GM18508 (cell line): ENCODE data around the gene TSEN34.
"Not testable (repeated sequence)": the region's sequence is repeated elsewhere in the genome, so short reads cannot be mapped to it uniquely, and the experiment has no call there.

ENCODE experiments used
- ATAC-seq: cut with Tn5 transposase; IDR thresholded peaks from one replicate; pipeline ENCODE4 v1.9.1; 2021; ENCODE audit warnings: moderate number of reproducible peaks; ENCODE audit not compliant: insufficient read depth, unreplicated experiment

TSEN34 gene

DNA sequence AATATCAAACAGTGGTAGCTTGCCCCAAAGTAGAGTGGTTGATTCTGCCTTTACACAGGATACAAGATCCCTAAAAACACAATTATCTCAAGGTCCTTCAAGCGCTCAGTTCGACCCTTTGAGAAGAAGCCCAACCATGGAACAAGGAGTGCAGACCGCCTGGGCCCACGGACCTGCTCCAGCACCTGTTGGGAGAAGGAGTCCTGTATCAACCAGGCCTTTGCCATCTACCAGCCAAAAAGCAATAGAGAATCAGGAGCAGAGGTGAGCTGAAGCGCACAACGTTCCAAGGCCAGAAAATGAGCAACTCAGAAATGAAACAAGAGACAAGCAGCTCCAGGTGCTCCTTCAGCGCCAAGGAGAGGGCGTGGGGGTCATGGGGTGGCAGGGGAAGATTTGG lies 38.0 kb downstream of the TSEN34 start:
- ATAC-seq, result no peak

DNA sequence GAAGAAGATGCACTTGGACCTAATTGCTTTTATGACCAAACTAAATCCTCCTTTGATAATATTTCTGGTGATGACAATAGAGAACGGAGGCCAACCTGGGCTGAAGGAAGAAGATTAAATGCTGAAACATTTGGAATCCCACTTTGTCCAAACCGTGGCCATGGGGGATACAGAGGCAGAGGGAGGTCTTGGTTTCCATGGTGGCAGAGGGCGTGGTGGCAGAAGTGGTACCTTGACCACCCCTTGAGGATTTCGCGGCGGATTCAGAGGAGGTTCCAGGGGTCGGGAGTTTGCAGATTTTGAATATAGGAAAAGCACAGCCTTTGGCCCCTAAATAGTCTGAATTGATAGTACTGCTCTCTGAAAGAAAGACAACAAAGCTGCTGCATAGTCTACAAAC lies 38.9 kb downstream of the TSEN34 start:
- no peak for ATAC-seq

DNA sequence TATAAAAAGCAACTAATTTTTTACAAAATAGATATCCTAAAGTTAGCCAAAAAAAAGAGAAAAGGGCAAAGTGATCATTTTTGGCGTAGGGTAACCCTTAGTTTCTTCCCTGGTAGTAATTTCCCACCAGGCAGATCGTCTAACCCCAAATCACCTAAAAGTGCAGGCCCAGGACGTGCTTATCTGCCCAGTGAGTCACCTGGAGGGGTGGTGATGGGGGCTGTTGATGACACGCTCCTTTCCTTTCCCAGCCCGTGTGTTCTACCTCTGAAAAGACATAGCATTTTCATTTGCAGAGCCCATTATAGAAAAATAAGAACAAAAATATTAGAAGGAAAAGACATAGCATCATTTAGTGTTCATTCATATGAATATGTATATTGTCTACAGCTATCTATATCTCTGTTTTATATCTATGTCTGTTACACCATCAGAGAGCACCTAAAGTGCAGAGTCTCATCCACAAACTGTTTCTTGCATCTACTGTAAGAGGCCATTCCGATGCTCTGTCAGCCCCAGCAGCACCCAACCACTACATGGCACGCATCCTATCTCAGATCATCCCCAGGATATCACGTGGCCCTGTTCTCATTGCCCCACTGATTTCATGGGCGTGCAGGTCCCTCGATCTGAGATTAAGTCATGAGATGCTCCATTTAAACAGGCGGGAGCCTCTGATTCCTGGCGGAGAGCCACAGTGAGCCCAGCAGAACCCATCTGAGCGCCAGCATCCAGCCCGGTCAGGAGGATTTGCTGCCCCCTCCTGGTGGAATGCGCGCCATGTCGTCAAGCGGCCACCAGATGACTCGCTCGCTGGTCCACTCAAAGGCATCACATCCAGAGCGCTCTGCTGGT lies 40.2 kb downstream of the TSEN34 start:
- no peak for ATAC-seq

DNA sequence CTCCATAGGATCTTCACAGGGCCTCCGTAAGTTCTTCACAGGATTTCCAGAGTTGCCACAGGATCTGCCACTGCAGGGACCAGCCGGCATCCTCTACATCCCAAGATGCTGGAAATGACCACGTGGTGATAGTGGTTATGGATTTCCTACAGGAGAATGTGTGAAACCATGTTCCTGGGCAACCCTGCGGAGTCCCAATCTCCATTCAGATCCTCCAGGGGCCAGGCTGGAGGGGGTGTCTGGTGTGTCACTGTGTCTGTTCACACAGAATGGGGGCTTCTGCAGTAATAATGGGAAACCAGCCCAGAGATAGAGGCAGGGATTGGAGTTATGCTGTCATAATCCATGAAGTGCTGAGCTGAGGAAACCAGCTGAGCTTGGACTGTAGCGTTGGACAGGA lies 42.8 kb downstream of the TSEN34 start:
- ATAC-seq, result no peak

DNA sequence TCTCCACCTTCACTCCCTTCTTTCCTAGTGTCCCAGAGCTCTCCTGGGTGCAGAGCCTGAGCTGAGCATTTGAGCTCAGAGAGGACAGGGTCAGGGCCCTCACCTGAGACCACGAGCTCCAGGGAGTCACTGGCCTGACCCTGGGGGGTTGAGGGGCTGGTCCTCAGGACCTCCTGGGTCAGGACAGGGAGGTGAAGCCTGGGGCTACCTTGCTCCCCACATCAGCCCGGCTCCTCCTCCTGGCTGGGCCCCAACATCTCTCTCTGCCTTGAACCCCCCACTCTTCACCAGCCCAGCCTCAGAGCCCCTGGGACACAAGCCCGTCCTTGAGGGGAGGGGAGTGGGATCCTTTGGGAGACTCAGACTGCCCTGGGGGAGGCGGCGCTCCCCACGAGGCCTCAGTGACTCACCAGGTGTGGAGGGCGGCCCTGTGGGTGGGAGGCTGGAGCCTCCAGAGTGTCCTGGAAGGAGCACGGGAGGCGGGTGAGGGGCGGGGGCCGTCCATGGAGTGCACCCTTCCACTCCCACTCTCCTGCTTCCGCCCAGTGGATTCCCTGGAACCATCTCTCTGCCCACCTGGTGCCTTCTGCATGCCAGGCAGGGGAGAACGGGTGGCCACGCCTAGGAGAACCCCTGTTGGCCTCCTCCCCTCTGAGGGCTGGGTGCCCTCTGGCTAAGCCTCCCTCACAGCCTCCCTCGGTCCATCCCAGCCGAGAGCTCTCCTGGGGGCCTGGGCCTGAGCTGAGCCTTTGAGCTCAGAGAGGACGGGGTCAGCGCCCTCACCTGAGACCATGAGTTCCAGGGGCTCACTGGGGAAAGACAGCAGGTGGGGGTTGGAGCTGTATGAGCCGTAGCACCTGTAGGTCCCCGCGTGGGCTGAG lies 48.6 kb downstream of the TSEN34 start:
- ATAC-seq, result not testable (repeated sequence)

DNA sequence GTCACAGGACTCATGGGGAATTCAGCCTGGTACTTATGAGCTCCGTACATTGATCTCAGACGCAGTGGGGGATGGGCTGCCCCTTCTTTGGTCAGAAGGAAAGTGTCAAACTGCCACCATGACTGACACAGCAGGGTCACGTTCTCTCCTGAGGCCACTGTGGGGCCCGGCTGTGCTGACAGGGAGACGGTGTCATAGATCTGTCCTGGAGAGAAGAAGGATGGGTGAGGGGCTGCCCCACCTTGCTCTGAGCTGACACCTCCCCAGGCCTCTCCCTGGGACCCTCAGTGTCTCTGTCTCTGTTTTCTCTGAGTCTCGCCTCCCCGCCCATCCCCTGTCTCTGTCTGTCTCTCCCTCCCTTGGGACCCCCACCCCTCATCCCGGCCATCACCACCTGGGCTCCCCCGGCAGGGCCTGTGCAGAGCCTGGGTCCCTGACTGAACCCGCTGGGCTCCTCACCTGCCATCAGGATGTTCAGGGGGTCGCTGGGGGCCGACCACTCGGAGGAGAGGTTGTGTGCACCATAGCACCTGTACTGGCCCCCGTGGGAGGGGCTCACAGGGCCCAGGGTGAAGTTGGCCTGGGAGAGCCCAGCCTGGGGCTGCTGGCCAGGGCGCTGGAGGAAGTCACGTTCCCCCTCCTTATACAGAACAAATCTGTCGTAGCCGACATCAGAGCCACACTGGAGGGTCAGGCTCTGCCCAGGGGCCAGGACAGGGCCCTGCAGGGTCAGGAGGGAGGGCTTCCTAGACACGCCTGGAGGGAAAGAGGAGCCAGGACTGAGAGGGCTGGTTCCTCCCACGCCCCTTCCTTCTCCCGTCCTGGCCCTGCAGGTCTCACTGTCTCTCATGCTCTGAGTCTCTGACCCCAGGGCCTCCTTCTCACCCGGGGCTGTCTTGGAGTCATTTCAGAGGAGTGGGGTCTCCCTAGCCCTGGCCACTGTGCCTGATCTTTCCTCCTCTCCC lies 49.5 kb downstream of the TSEN34 start:
- not testable (repeated sequence) for ATAC-seq

DNA sequence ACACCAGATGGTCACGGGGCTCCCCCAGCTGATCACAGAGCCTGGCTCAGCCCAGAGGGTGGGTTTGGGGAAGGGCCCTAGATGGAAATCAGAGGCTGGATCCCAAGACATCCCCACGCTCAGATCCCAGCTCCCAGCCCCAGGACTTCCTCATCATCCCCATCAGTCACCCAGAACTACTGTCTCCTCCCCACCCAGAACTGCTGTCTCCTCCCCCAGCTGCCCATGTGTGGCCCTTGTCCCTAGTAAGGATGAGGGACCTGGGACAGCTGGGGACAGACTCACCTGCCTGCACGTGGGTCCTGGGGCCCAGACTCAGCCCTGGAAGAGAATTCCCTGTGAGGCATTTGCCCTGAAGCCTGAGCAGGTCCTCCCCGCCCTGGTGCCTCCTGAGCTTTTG lies 51.1 kb downstream of the TSEN34 start:
- ATAC-seq, result not testable (repeated sequence)

DNA sequence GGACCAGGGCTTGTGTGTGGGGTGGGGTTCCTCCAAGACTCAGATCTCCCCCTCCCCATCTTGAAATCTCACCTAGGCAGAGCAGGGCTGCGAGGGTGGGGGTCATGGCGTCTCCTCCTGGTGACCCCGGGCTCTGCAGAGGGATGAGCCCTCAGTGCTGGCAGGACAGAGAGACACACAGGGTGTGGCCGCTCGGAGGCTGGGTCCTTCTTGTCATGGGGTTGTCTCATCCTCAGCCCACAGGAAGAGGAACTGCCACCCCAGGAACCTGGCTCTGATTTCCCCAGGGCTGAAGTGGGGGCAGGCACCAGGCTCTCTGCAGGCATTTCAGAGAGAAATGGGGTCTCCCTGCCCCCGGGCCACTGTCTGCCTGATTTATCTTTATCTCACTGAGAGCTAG lies 51.5 kb downstream of the TSEN34 start, which contains the start of gene LILRA6:
Gene LILRA6 (minus strand): TSS at position 145 of the 400 bp plus-strand sequence.
- not testable (repeated sequence) for ATAC-seq

DNA sequence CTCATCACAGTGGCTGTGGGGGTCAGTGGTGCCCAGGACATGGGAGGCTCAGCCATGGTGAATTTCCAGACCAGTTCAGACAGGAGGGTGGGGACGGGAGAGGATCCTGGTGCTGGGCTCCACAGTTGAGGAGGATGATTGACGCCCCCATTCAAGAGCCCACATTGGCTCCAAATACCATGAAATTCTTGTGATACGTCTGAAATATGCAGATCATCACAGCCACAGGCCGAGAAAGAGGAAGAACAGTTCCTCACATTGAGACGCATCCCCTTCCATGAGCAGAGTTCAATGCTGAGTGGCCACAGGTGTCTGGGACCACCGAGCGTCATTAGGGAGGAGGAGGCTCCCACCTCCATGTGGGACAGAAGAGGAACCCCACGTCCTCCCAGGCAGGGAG lies 52.7 kb downstream of the TSEN34 start:
- not testable (repeated sequence) for ATAC-seq
